ENCODE measurements around the gene LRRC7. TPM values are rescaled to one million over a fixed set of nuclear protein-coding genes. Genes with fewer than 3 reads are reported as not detected.

The LRRC7 gene
- total and polyA plus RNA-seq, 4 experiments from 2014 or later = not detected

DNA sequence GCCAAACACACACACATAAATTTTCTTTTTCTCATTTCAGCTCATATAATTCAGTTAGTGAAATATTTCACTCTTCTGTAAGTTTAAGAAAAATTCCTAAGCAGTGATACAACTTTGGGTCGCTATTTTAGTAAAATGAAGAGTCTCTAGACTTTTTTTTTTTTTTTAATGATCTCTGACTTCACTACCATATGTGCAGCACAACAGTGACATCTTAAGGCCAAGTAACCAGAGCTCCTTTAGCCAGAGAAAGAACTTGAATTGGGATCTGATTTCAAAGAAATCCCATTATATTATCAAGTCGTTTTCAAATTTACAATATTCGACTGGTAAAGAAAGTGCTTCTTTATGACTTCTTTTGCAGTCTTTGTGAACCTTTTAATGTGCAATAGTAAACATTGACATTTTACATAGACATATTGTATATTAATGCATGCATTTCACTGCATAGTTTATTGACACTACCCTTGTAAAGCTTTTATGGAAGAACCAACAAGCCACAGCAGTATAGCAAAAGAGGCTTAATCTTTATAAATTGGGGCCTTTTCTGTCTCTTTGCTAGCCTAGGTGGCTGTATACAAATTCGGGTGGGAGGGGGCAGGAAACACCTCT is 575.4 kb downstream of the LRRC7 start:
- no peaks in the 10 kb centered on the region for H3K27me3 Mint-ChIP-seq
- Histone ChIP-seq H3K4me3 (ENCODE audit: low read length in 2 of 2) (no peak overlapping the region), H3K27ac (ENCODE audit: low read depth, low read length) (no peak overlapping the region), H3K4me1 (ENCODE audit: insufficient read depth, low read length) (no peaks in the 10 kb centered on the region), H3K9me3 (ENCODE audit: control insufficient read depth in 1 of 2, low read length in 2 of 2) (no peaks in the 10 kb centered on the region), H3K27me3 (ENCODE audit: insufficient read depth, low read length) (no peaks in the 10 kb centered on the region), H3K36me3 (ENCODE audit: insufficient read depth, low read length) (peaks cover 9% of the 10 kb centered on the region)
- H3K9me3 Mint-ChIP-seq = no peaks in the 10 kb centered on the region
- DNase-seq = no peak
- ChIA-PET CTCF (ENCODE audit: partially characterized antibody) (interaction anchor here (1.2 to 2.1 kb wide), 2 partner anchors 10 to 25 kb away, joined by 3 to 14 read pairs; no protein-coding TSS in a partner anchor), POLR2A (ENCODE audit: partially characterized antibody) (no interaction called here)
- H3K4me1 Mint-ChIP-seq = no peaks in the 10 kb centered on the region
- H3K36me3 Mint-ChIP-seq = peaks cover 15 to 21% of the 10 kb centered on the region in 2 donors
- H3K4me3 Mint-ChIP-seq = no peak overlapping the region
- peak overlapping the region in 2 of 7 donors; percentile 39 to 70 for H3K27ac Mint-ChIP-seq
- intact Hi-C loops (cut with micrococcal nuclease) = no loop called here

DNA sequence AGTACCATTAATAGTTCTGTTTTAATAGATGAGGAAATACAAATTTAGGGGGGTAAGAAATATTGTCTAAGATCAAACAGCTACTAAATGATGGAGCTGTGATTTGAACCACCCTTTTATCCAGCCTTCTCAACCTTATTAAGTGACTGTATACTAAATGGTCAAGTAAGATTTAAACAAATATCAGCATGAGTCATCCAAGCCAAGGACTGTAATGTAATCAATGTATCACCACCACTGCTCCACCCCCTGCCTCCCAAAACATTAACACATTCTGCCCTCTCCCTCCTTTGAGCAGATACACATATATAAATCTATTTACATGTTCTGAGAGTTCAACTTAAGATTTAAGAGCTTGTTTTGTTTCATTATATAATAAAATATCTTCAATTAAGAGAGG is 578.8 kb downstream of the LRRC7 start:
- H3K4me3 ChIP-seq (ENCODE audit: low read length in 2 of 2) = no peak overlapping the region
- H3K27ac ChIP-seq (ENCODE audit: low read depth, low read length) = no peak overlapping the region
- no peak overlapping the region for H3K4me3 Mint-ChIP-seq
- no peaks in the 10 kb centered on the region for H3K9me3 Mint-ChIP-seq
- H3K36me3 Mint-ChIP-seq = peaks cover 31 to 37% of the 10 kb centered on the region in 2 donors
- peaks cover 9% of the 10 kb centered on the region for H3K36me3 ChIP-seq (ENCODE audit: insufficient read depth, low read length)
- no peak overlapping the region for H3K27ac Mint-ChIP-seq
- H3K27me3 ChIP-seq (ENCODE audit: insufficient read depth, low read length) = no peaks in the 10 kb centered on the region
- POLR2A ChIA-PET (ENCODE audit: partially characterized antibody) = interaction anchor here (0.7 kb wide), 1 partner anchor 109 kb away, joined by 3 read pairs; no protein-coding TSS in a partner anchor
- intact Hi-C loops (cut with micrococcal nuclease) = no loop called here
- no peaks in the 10 kb centered on the region for H3K4me1 ChIP-seq (ENCODE audit: insufficient read depth, low read length)
- no peaks in the 10 kb centered on the region for H3K27me3 Mint-ChIP-seq
- H3K4me1 Mint-ChIP-seq = no peaks in the 10 kb centered on the region
- CTCF ChIA-PET (ENCODE audit: partially characterized antibody) = no interaction called here
- no peak for DNase-seq
- H3K9me3 ChIP-seq (ENCODE audit: control insufficient read depth in 1 of 2, low read length in 2 of 2) = no peaks in the 10 kb centered on the region

GRCh38 chr1:70150444-70150843 is 582.7 kb downstream of the LRRC7 start:
- H3K9me3 Mint-ChIP-seq = no peaks in the 10 kb centered on the region
- Histone ChIP-seq H3K27ac (ENCODE audit: low read depth, low read length) (no peak overlapping the region), H3K4me1 (ENCODE audit: insufficient read depth, low read length) (no peaks in the 10 kb centered on the region), H3K4me3 (ENCODE audit: low read length in 2 of 2) (no peak overlapping the region), H3K9me3 (ENCODE audit: control insufficient read depth in 1 of 2, low read length in 2 of 2) (no peaks in the 10 kb centered on the region), H3K27me3 (ENCODE audit: insufficient read depth, low read length) (no peaks in the 10 kb centered on the region), H3K36me3 (ENCODE audit: insufficient read depth, low read length) (peaks cover 9% of the 10 kb centered on the region)
- no peaks in the 10 kb centered on the region for H3K27me3 Mint-ChIP-seq
- POLR2A ChIA-PET (ENCODE audit: partially characterized antibody) = no interaction called here
- H3K4me3 Mint-ChIP-seq = no peak overlapping the region
- intact Hi-C loops (cut with micrococcal nuclease) = no loop called here
- H3K27ac Mint-ChIP-seq = no peak overlapping the region
- peaks cover 42 to 43% of the 10 kb centered on the region in 2 donors for H3K36me3 Mint-ChIP-seq
- CTCF ChIA-PET (ENCODE audit: partially characterized antibody) = interaction anchor here (1.2 kb wide), 1 partner anchor 20 kb away, joined by 4 read pairs; no protein-coding TSS in a partner anchor
- H3K4me1 Mint-ChIP-seq = no peaks in the 10 kb centered on the region
- no peak for DNase-seq

- Mint-ChIP-seq H3K36me3 (peaks cover 28 to 31% of the 10 kb centered on the region in 2 donors), H3K4me3 (no peak overlapping the region), H3K27me3 (no peaks in the 10 kb centered on the region), H3K27ac (peak overlapping the region in 1 of 7 donors; percentile 66), H3K9me3 (no peaks in the 10 kb centered on the region), H3K4me1 (no peaks in the 10 kb centered on the region)
- Histone ChIP-seq H3K27me3 (ENCODE audit: insufficient read depth, low read length) (no peaks in the 10 kb centered on the region), H3K27ac (ENCODE audit: low read depth, low read length) (no peak overlapping the region), H3K4me3 (ENCODE audit: low read length in 2 of 2) (no peak overlapping the region), H3K9me3 (ENCODE audit: control insufficient read depth in 1 of 2, low read length in 2 of 2) (no peaks in the 10 kb centered on the region), H3K36me3 (ENCODE audit: insufficient read depth, low read length) (no peaks in the 10 kb centered on the region), H3K4me1 (ENCODE audit: insufficient read depth, low read length) (no peaks in the 10 kb centered on the region)
- ChIA-PET CTCF (ENCODE audit: partially characterized antibody) (no interaction called here), POLR2A (ENCODE audit: partially characterized antibody) (no interaction called here)
- intact Hi-C loops (cut with micrococcal nuclease) = no loop called here
- no peak for DNase-seq
Measured at GRCh38 chr1:70153739-70154138, 586.0 kb downstream of the LRRC7 start.

- Histone ChIP-seq H3K27ac (ENCODE audit: low read depth, low read length) (no peak overlapping the region), H3K36me3 (ENCODE audit: insufficient read depth, low read length) (no peaks in the 10 kb centered on the region), H3K4me1 (ENCODE audit: insufficient read depth, low read length) (no peaks in the 10 kb centered on the region), H3K9me3 (ENCODE audit: control insufficient read depth in 1 of 2, low read length in 2 of 2) (no peaks in the 10 kb centered on the region), H3K27me3 (ENCODE audit: insufficient read depth, low read length) (no peaks in the 10 kb centered on the region), H3K4me3 (ENCODE audit: low read length in 2 of 2) (no peak overlapping the region)
- intact Hi-C loops (cut with micrococcal nuclease) = no loop called here
- H3K4me1 Mint-ChIP-seq = no peaks in the 10 kb centered on the region
- H3K4me3 Mint-ChIP-seq = no peak overlapping the region
- ChIA-PET CTCF (ENCODE audit: partially characterized antibody) (no interaction called here), POLR2A (ENCODE audit: partially characterized antibody) (no interaction called here)
- no peak overlapping the region for H3K27ac Mint-ChIP-seq
- no peaks in the 10 kb centered on the region for H3K27me3 Mint-ChIP-seq
- H3K9me3 Mint-ChIP-seq = no peaks in the 10 kb centered on the region
- H3K36me3 Mint-ChIP-seq = peaks cover 28% of the 10 kb centered on the region in 2 donors
- no peak for DNase-seq
Measured at GRCh38 chr1:70156529-70157120, 588.9 kb downstream of the LRRC7 start.

DNA sequence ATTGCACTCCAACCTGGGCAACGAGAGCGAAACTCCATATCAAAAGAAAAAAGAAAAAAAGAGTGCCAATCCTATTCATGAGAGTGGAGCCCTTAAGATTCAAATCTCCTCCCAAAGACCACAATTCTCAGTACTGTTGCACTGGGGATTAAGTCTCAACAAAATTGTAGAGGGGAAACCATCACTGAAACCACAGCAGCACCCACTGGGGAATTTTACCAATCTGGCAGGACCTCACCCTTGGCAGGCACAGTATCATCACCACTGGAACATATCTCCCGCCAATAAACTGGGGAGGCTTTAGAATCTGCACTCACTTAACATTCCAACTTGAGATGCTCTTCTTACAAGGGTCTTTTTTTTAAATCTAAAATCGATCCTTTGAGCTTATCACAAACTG is 596.6 kb downstream of the LRRC7 start:
- H3K4me1 Mint-ChIP-seq = no peaks in the 10 kb centered on the region
- Histone ChIP-seq H3K9me3 (ENCODE audit: control insufficient read depth in 1 of 2, low read length in 2 of 2) (no peaks in the 10 kb centered on the region), H3K27me3 (ENCODE audit: insufficient read depth, low read length) (no peaks in the 10 kb centered on the region), H3K4me1 (ENCODE audit: insufficient read depth, low read length) (no peaks in the 10 kb centered on the region), H3K4me3 (ENCODE audit: low read length in 2 of 2) (no peak overlapping the region), H3K27ac (ENCODE audit: low read depth, low read length) (no peak overlapping the region), H3K36me3 (ENCODE audit: insufficient read depth, low read length) (no peaks in the 10 kb centered on the region)
- ChIA-PET POLR2A (ENCODE audit: partially characterized antibody) (no interaction called here), CTCF (ENCODE audit: partially characterized antibody) (no interaction called here)
- DNase-seq = no peak
- intact Hi-C loops (cut with micrococcal nuclease) = no loop called here
- H3K36me3 Mint-ChIP-seq = peaks cover 31 to 50% of the 10 kb centered on the region in 2 donors
- no peak overlapping the region for H3K4me3 Mint-ChIP-seq
- H3K27ac Mint-ChIP-seq = no peak overlapping the region
- H3K9me3 Mint-ChIP-seq = no peaks in the 10 kb centered on the region
- H3K27me3 Mint-ChIP-seq = no peaks in the 10 kb centered on the region

- Histone ChIP-seq H3K27me3 (ENCODE audit: insufficient read depth, low read length) (no peaks in the 10 kb centered on the region), H3K4me1 (ENCODE audit: insufficient read depth, low read length) (no peaks in the 10 kb centered on the region), H3K9me3 (ENCODE audit: control insufficient read depth in 1 of 2, low read length in 2 of 2) (no peaks in the 10 kb centered on the region), H3K4me3 (ENCODE audit: low read length in 2 of 2) (no peak overlapping the region), H3K27ac (ENCODE audit: low read depth, low read length) (no peak overlapping the region), H3K36me3 (ENCODE audit: insufficient read depth, low read length) (no peaks in the 10 kb centered on the region)
- H3K27me3 Mint-ChIP-seq = no peaks in the 10 kb centered on the region
- no peak overlapping the region for H3K27ac Mint-ChIP-seq
- DNase-seq = no peak
- no peaks in the 10 kb centered on the region for H3K9me3 Mint-ChIP-seq
- no peaks in the 10 kb centered on the region for H3K4me1 Mint-ChIP-seq
- peaks cover 37 to 51% of the 10 kb centered on the region in 2 donors for H3K36me3 Mint-ChIP-seq
- CTCF ChIA-PET (ENCODE audit: partially characterized antibody) = interaction anchor here (0.5 to 1.4 kb wide), 2 partner anchors 25 to 37 kb away, joined by 3 read pairs; no protein-coding TSS in a partner anchor
- POLR2A ChIA-PET (ENCODE audit: partially characterized antibody) = no interaction called here
- no peak overlapping the region for H3K4me3 Mint-ChIP-seq
- intact Hi-C loops (cut with micrococcal nuclease) = no loop called here
Measured at GRCh38 chr1:70168283-70168682, 600.6 kb downstream of the LRRC7 start.

All from CD4-positive, alpha-beta memory T cell (primary cell).